ENCODE data around the gene SHANK3.

SHANK3 gene

DNA sequence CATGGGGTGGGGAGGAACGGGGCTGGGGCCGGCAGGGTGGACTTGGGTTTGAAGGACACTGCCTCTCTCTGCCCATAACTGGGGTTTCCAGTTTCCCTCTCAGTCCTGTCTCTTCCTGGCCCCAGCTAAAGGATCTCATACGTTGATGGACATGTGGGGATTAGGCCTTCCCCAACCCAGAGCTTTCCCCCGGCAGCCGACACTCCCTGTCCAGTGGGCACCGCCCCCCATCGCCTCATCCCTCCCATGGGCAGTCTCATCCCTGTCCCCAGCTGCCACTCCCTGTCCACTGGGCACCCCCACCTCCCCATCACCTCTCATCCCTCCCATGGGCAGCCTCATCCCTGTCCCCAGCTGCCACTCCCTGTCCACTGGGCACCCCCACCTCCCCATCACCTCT, 43.2 kb downstream of the SHANK3 start:
- no peak overlapping the region for H3K4me3 ChIP-seq (ENCODE audit: low read depth, low read length)
- DNase-seq (ENCODE audit: low read depth) = no peak
- TF ChIP-seq, protein P1, sequence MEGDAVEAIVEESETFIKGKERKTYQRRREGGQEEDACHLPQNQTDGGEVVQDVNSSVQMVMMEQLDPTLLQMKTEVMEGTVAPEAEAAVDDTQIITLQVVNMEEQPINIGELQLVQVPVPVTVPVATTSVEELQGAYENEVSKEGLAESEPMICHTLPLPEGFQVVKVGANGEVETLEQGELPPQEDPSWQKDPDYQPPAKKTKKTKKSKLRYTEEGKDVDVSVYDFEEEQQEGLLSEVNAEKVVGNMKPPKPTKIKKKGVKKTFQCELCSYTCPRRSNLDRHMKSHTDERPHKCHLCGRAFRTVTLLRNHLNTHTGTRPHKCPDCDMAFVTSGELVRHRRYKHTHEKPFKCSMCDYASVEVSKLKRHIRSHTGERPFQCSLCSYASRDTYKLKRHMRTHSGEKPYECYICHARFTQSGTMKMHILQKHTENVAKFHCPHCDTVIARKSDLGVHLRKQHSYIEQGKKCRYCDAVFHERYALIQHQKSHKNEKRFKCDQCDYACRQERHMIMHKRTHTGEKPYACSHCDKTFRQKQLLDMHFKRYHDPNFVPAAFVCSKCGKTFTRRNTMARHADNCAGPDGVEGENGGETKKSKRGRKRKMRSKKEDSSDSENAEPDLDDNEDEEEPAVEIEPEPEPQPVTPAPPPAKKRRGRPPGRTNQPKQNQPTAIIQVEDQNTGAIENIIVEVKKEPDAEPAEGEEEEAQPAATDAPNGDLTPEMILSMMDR (IDR thresholded peaks at IDR 0.05; ENCODE audit: low read depth, low read length) = no peak
- TF ChIP-seq, protein P2, sequence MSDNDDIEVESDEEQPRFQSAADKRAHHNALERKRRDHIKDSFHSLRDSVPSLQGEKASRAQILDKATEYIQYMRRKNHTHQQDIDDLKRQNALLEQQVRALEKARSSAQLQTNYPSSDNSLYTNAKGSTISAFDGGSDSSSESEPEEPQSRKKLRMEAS (IDR thresholded peaks at IDR 0.05; ENCODE audit: low read depth, low read length) = no peak
- TF ChIP-seq POLR2A (IDR thresholded peaks at IDR 0.05; ENCODE audit: extremely low read depth, insufficient read length) = no peak
- TF ChIP-seq MYC (IDR thresholded peaks at IDR 0.05; ENCODE audit: low read depth, low read length) = no peak

DNA sequence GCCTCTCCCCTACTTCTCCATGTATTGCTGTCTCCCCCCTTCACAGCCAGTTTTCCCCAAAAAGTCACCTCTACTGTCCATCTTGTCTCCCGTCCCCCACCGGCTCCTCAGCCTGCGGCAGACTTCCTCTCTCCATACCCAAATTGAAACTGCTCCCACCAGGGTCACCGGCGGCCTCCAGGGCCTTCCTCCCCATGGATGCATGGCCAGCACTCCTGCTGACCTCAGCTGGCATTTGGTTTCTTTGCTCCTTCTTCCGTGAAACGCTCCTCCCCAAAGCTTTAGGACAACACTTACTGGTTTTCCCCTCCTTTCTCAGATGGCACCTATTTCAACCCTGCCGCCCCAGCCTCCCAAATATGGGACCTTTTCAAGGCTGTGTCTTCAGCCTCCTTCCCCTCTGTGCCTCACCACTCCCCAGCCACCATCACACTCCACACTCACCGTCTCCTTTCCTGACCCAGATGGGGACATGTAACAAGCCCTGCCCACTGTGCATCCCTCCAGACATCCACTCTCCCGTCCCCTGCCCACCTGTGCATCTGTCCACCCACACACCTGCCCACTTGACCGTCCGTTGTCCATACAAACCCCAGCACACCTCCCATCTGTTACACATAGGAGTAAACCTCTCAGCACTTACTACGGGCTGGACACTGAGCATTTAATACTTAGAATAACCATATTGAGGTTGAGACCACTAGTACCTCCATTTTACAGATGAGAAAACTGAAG, 43.8 kb downstream of the SHANK3 start:
- no peak for DNase-seq (ENCODE audit: low read depth)
- TF ChIP-seq POLR2A (IDR thresholded peaks at IDR 0.05; ENCODE audit: extremely low read depth, insufficient read length) = no peak
- TF ChIP-seq, protein P2 (IDR thresholded peaks at IDR 0.05; ENCODE audit: low read depth, low read length) = no peak
- TF ChIP-seq, protein P1 (IDR thresholded peaks at IDR 0.05; ENCODE audit: low read depth, low read length) = no peak
- TF ChIP-seq MYC (IDR thresholded peaks at IDR 0.05; ENCODE audit: low read depth, low read length) = no peak
- H3K4me3 ChIP-seq (ENCODE audit: low read depth, low read length) = no peak overlapping the region

DNA sequence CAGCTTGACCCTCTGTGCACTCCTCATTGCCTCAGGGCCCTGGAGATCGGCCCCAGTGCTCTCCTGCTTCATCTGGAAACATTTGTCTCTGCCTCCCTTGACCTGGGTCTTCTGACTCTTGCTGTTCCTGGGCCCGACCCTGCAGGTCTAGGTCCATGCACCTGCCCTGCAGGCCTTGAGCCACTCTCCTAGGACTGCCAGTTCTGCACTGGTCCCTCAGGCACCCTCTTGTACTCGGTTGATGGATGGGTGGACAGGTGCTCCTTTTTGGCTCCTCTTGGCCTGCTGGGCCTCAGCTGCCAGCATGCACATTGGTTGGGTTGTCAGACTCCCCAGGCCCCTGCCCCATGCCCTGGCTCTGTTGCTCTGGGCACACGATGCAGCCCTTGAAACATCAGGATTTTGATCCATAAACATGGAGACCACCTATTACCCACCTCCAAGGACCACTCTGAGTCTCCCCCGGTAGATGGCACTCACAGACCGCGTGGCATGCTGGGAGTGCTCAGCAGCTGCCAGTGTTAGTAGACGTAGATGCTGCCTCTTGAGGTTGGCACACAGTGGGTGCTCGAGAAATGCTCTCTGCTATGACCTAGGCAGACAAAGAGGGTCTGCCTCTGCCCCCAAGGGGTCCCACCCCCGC, 45.2 kb downstream of the SHANK3 start:
- TF ChIP-seq MYC (IDR thresholded peaks at IDR 0.05; ENCODE audit: low read depth, low read length) = no peak
- TF ChIP-seq POLR2A (IDR thresholded peaks at IDR 0.05; ENCODE audit: extremely low read depth, insufficient read length) = no peak
- TF ChIP-seq, protein P2 (IDR thresholded peaks at IDR 0.05; ENCODE audit: low read depth, low read length) = no peak
- TF ChIP-seq, protein P1 (IDR thresholded peaks at IDR 0.05; ENCODE audit: low read depth, low read length) = no peak
- no peak for DNase-seq (ENCODE audit: low read depth)

DNA sequence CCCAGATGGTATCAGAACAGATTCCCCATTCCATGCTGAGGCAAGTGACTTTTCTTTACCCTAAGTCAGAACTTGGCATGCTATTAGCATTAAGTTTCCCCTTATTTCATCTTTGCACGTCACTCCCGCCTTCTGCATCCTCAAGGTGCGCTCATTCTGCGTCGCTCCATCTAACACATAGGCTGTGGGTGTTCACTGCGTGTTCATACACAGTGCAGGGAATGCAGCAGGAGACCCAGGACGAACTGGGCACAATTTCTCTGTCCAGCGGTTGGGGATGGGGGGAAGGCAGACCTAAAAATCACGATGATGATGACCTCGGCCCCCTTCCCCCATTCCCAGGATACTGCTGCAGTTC, 45.7 kb downstream of the SHANK3 start:
- TF ChIP-seq MYC (IDR thresholded peaks at IDR 0.05; ENCODE audit: low read depth, low read length) = no peak
- DNase-seq (ENCODE audit: low read depth) = no peak

More for the DNA sequence above, 45.2 kb downstream of the SHANK3 start:
- no peak overlapping the region for H3K4me3 ChIP-seq (ENCODE audit: low read depth, low read length)

DNA sequence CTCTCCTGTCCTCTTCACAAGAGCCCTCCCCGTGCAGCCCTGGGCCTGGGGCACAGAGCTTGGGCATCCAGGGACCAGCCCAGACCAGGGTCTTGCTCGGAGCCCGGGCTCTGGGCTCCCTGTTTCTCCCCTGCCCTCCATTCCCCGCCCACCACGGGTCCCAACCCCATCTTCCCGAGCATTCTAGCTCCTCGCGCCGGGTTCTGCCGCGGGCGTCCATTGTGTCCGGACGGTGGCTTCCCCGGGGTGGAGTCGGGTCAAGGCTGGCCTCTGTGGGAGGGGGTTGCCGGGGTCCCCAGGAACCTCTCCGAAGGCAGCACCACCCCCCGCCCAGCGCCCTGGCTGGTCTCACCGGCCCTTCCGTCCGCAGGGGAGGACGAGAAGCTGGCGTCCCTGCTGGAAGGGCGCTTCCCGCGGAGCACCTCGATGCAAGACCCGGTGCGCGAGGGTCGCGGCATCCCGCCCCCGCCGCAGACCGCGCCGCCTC, 47.2 kb downstream of the SHANK3 start:
- TF ChIP-seq, protein P2 (IDR thresholded peaks at IDR 0.05; ENCODE audit: low read depth, low read length) = no peak
- TF ChIP-seq POLR2A (IDR thresholded peaks at IDR 0.05; ENCODE audit: extremely low read depth, insufficient read length) (no peak), MYC (IDR thresholded peaks at IDR 0.05; ENCODE audit: low read depth, low read length) (no peak)
- TF ChIP-seq, protein P1 (IDR thresholded peaks at IDR 0.05; ENCODE audit: low read depth, low read length) = no peak
- H3K4me3 ChIP-seq (ENCODE audit: low read depth, low read length) = no peak overlapping the region
- DNase-seq (ENCODE audit: low read depth) = no peak

More for the DNA sequence above, 45.7 kb downstream of the SHANK3 start:
- no peak overlapping the region for H3K4me3 ChIP-seq (ENCODE audit: low read depth, low read length)

Data from NB4 (cell line).